A673 (cell line): ENCODE results near the gene USP10. TPM values are rescaled to one million over a fixed set of nuclear protein-coding genes. Genes with fewer than 3 reads are reported as not detected.
"Not testable (repeated sequence)": the region's sequence is repeated elsewhere in the genome, so short reads cannot be mapped to it uniquely, and the experiment has no call there.

Experiments used
- BruUV-seq: library from RNA; stranded (reverse); fragments of 400-500 nt; replicated peaks from 2 replicates; lab custom pipeline; 2021; lab: Mats Ljungman, UMichigan
- CTCF ChIA-PET: fragments of 300-600 bp; sonication (Branson Sonifier 250); formaldehyde crosslinking; loops from one replicate; lab custom pipeline; 2022; ENCODE audit warnings: antibody characterized with exemption; lab: Charles Lee
- POLR2A ChIA-PET: fragments of 300-600 bp; sonication (Branson Sonifier 250); formaldehyde crosslinking; loops from one replicate; lab custom pipeline; 2022; ENCODE audit warnings: antibody characterized with exemption; ENCODE audit not compliant: low non-redundant PET; lab: Charles Lee
- DNase-seq: peaks from one replicate; pipeline ENCODE4 v3.0.0-alpha.2; 2015; ENCODE audit warnings: low spot score
- H3K27ac ChIP-seq: fragments of 200-600 bp; sonication (generic); 2 replicates; pipeline ENCODE4 v1.5.1; 2016; ENCODE audit warnings: mixed run types, low read depth, mild to moderate bottlenecking, mixed read lengths, antibody characterized with exemption, low read length; ENCODE audit not compliant: poor library complexity, severe bottlenecking
- H3K27me3 ChIP-seq: fragments of 200-600 bp; sonication (generic); replicated peaks from 2 replicates; pipeline ENCODE4 v1.6.1; 2017; ENCODE audit warnings: mixed run types, low read depth, mild to moderate bottlenecking, mixed read lengths, antibody characterized with exemption, low read length; ENCODE audit not compliant: insufficient read depth, poor library complexity
- H3K36me3 ChIP-seq: fragments of 200-600 bp; sonication (generic); 2 replicates; pipeline ENCODE4 v1.6.1; 2016; ENCODE audit warnings: mixed run types, mild to moderate bottlenecking, mixed read lengths, antibody characterized with exemption, low read length; ENCODE audit not compliant: insufficient read depth, poor library complexity, severe bottlenecking
- H3K4me1 ChIP-seq: fragments of 200-600 bp; sonication (generic); 2 replicates; pipeline ENCODE4 v1.6.1; 2017; ENCODE audit warnings: mixed run types, mild to moderate bottlenecking, mixed read lengths, antibody characterized with exemption, low read length; ENCODE audit not compliant: insufficient read depth, poor library complexity, severe bottlenecking
- H3K4me3 ChIP-seq: fragments of 200-600 bp; sonication (generic); 2 replicates; pipeline ENCODE4 v1.5.1; 2016; ENCODE audit warnings: low read depth, mixed run types, mild to moderate bottlenecking, mixed read lengths, low read length; ENCODE audit not compliant: poor library complexity, severe bottlenecking
- H3K9me3 ChIP-seq: fragments of 200-600 bp; sonication (generic); 2 replicates; pipeline ENCODE4 v1.6.1; 2016; ENCODE audit warnings: mixed run types, low read depth, mild to moderate bottlenecking, mixed read lengths, antibody characterized with exemption, low read length; ENCODE audit not compliant: poor library complexity, severe bottlenecking
- EZH2 ChIP-seq: fragments of 200-600 bp; sonication (generic); IDR thresholded peaks from 2 replicates; pipeline ENCODE4 v1.6.1; 2017; ENCODE audit warnings: borderline replicate concordance, low read depth, mild to moderate bottlenecking, mixed read lengths, antibody characterized with exemption, low read length; ENCODE audit not compliant: poor library complexity, severe bottlenecking
- intact Hi-C: fragments of 100-400 bp; cut with micrococcal nuclease; formaldehyde crosslinking; loops from one replicate; pipeline ENCODE4 v1.10.0; 2022; ENCODE audit not compliant: unreplicated experiment
- total RNA-seq: library from RNA; stranded (reverse); gene quantifications from 2 replicates; pipeline ENCODE4 v1.2.3, GENCODE V29; 2021
- TF ChIP-seq, protein P1 (sequence below): fragments of 300-800, 200-600 bp; sonication (generic); conservative IDR thresholded peaks from 2 replicates; pipeline ENCODE4 v1.5.1; 2017; ENCODE audit warnings: low read depth, mild to moderate bottlenecking, antibody characterized with exemption, low read length, moderate library complexity, mixed read lengths

The USP10 gene
- total RNA-seq, 1 experiment from 2014 or later, result 171 TPM

DNA sequence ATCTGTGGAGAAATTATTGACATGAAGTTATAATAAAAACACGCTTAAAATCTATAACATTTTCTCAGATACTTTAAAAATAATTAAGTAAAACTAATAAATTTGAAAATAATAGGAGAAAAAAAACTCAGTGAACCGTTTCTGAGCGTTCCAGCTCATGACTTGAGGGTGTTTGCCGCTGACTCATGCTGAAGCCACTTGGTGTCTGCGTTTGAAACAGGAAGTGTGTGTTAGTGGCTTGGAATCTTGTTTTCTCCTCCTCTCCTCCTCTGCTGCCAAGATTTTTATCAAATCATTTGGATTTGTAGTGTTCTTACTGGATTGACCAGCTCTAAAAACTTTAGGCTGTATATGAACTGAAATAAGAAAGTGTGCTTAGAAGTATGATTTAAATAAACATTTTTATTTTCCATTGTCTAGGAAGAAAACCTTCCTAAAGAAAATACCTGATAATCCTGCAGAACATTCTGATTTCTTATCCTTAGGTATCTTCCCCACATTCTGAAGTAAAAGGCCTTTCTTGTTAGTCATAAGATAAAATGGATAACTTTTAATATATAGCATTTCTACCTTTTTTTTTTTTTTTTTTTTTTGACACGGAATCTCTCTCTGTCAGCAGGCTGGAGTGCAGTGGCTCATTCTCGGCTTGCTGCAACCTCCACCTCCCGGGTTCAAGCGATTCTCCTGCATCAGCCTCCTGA is 30.8 kb downstream of the USP10 start:
- Histone ChIP-seq H3K27ac (peak overlapping the region; percentile 74), H3K36me3 (no peaks in the 10 kb centered on the region), H3K27me3 (no peaks in the 10 kb centered on the region), H3K4me3 (peak overlapping the region; percentile 33), H3K9me3 (no peaks in the 10 kb centered on the region), H3K4me1 (peaks cover 89% of the 10 kb centered on the region)
- TF ChIP-seq EZH2, result no peak
- TF ChIP-seq, protein P1, sequence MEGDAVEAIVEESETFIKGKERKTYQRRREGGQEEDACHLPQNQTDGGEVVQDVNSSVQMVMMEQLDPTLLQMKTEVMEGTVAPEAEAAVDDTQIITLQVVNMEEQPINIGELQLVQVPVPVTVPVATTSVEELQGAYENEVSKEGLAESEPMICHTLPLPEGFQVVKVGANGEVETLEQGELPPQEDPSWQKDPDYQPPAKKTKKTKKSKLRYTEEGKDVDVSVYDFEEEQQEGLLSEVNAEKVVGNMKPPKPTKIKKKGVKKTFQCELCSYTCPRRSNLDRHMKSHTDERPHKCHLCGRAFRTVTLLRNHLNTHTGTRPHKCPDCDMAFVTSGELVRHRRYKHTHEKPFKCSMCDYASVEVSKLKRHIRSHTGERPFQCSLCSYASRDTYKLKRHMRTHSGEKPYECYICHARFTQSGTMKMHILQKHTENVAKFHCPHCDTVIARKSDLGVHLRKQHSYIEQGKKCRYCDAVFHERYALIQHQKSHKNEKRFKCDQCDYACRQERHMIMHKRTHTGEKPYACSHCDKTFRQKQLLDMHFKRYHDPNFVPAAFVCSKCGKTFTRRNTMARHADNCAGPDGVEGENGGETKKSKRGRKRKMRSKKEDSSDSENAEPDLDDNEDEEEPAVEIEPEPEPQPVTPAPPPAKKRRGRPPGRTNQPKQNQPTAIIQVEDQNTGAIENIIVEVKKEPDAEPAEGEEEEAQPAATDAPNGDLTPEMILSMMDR, result no peak
- POLR2A ChIA-PET, result interaction anchor here (0.6 kb wide), 1 partner anchor 207 kb away, joined by 3 read pairs; no protein-coding TSS in a partner anchor
- BruUV-seq, result no TSS peak
- CTCF ChIA-PET, result interaction anchor here (0.7 kb wide), 2 partner anchors 12 to 125 kb away, joined by 4 to 16 read pairs; no protein-coding TSS in a partner anchor
- peak; percentile 88 for DNase-seq
- intact Hi-C loops, result no loop called here

DNA sequence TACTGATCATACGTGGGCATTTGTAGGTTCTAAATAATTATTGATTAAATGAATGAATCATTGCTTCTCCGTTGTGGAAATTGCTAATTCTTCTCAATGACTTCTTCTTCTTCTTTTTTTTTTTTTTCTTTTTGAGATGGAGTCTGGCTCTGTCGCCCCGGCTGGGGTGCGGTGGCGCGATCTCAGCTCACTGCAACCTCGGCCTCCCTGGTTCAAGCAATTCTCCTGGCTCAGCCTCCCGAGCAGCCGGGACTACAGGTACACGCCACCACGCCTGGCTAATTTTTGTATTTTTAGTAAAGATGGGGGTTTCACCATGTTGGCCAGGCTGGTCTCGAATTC is 32.5 kb downstream of the USP10 start:
- peaks cover 83% of the 10 kb centered on the region for H3K4me1 ChIP-seq
- DNase-seq, H3K9me3 ChIP-seq, H3K27me3 ChIP-seq, POLR2A ChIA-PET, H3K4me3 ChIP-seq, intact Hi-C loops, BruUV-seq, H3K36me3 ChIP-seq, CTCF ChIA-PET: not testable (repeated sequence)
- H3K27ac ChIP-seq, result peak overlapping the region; percentile 74

DNA sequence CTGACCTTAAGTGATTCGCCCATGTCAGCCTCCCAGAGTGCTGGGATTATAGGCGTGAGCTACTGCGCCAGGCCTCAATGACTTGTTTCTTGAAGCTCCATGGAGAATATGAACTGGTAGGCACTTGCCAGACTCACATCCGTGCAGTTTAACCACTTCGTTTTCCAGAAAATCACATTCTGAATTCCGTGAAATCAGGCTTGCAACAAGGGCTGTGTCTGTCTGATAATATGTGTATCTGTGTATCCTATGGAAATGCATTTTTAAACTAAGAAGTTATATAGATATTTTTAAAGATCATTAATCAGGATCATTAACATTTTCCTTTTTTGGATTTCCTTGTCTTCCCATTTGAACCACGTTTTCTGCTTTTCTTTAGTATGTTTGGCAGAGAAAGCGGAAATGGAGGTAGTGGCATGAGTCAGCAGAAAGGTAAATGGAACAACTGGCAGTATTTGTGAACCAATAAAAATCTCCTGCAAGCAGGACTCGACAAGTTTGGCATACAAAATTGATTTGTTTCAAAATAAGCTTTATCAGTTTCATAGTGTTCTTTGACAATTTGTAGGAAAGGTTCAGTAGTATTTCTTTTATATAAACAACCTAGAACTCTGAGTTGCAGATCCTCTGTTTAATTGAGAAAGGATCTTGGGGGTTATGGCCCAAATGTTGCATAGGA is 33.0 kb downstream of the USP10 start:
- H3K27ac ChIP-seq, result peak overlapping the region; percentile 74
- intact Hi-C loops, result no loop called here
- ChIA-PET POLR2A (no interaction called here), CTCF (no interaction called here)
- TF ChIP-seq, protein P1, result no peak
- TF ChIP-seq EZH2, result no peak
- no peak for DNase-seq
- H3K4me1 ChIP-seq, result peaks cover 78% of the 10 kb centered on the region
- no peaks in the 10 kb centered on the region for H3K9me3 ChIP-seq
- no peak overlapping the region for H3K4me3 ChIP-seq
- H3K27me3 ChIP-seq, result no peaks in the 10 kb centered on the region
- H3K36me3 ChIP-seq, result no peaks in the 10 kb centered on the region
- no TSS peak for BruUV-seq
